GM18909 (cell line): Measurements from ENCODE around the gene ZNF366.

Source experiments
- ATAC-seq: cut with Tn5 transposase; IDR thresholded peaks from one replicate; pipeline ENCODE4 v1.9.1; 2021; ENCODE audit warnings: mild to moderate bottlenecking; ENCODE audit not compliant: unreplicated experiment, poor library complexity

The ZNF366 gene

GRCh38 chr5:72468606-72469005, 38.6 kb downstream of the ZNF366 start:
- no peak for ATAC-seq

DNA sequence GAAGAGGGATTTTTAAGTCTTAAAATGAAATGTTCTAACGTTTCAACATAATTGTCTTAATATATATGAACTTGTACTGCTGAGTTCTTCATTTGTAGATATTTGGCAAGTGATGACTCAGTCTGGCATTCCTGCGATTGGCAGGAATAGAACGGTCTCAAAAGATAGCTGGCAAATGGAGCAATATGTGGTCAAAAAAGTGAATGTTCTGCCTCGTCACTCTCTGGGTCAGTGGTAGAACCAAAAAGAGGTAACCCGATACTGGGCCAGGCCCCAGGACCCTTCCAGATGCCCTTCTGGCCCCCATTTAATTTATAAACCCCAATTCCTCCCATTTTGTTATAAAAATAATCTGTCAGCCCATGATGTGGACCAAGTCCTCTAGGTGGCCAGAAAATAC, 39.2 kb downstream of the ZNF366 start:
- ATAC-seq = no peak

GRCh38 chr5:72467461-72467860, 39.7 kb downstream of the ZNF366 start:
- no peak for ATAC-seq

GRCh38 chr5:72465601-72466563, 41.3 kb downstream of the ZNF366 start:
- ATAC-seq = peak; percentile 78

GRCh38 chr5:72465066-72465465, 42.1 kb downstream of the ZNF366 start:
- ATAC-seq = peak; percentile 43

DNA sequence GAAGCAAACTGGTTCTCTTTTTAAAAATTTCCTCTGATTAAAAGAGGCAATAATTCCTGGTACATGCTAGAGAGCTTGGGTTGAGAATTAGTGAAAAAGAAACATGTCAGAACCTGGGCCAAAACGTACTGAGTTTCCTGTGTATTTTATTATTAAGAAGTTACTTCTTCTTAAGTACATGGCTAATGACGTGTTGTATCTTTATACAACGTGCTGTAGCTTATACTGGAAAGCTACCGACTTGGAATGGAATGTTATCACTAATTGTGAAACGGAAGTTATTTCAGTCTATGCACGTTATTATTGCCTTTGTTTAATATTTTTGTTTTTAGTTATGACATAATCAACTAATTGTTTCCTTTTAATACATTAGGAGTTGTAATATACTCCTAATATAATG, 43.1 kb downstream of the ZNF366 start:
- ATAC-seq = no peak

DNA sequence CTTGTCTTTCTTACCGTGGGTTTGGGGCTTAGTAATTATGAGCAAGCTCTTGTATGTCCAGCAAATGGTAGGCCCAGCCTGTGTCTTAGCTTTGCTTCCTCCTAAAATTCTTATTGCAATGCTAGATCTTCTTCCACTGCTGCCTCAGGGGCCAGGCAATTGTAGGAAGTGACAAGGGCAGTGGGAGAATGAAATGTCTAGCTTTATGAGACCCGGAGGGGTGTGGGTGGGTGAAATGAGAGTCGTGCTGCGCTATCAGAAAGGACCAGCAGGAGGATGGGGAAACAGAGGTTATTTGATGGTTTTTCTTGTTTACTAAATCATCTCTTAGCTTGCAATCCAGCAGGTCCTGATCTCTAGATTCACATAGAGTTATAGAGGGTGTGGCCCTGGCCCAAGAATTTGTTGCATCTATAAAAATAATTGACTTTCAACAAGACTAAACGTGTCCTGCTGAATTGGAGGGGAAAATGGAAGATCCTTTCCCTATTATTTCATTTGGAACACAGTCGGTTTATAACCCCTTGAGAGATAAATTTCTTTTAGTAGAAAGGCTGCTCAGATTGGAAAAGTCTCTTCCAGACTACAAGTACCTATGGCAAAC, 43.7 kb downstream of the ZNF366 start:
- no peak for ATAC-seq

- ATAC-seq = no peak
Measured at GRCh38 chr5:72460413-72460812, 46.8 kb downstream of the ZNF366 start.

- ATAC-seq = no peak
Measured at GRCh38 chr5:72459913-72460312, 47.3 kb downstream of the ZNF366 start.

- peak; percentile 48 for ATAC-seq
Measured at GRCh38 chr5:72459089-72459661, 48.0 kb downstream of the ZNF366 start.

- no peak for ATAC-seq
Measured at GRCh38 chr5:72458407-72458806, 48.8 kb downstream of the ZNF366 start.

DNA sequence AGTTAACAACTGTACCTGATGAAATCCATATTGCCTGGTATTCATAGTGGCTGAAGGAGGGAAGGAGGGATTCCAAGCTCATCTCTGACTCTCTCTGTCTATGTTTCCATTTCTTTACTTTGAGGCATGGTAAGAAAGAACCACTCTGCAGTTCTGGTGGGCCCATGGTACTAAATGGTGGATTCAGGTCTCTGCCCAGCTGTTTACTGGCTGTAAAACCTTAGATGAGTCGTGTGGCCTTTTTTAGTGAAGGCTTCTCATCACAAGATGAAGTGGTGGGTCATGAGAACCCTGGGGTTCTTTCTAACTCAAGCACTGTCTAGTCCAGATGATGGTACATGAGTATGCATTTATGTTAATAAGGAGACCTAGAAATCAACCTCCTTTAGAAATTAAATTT, 49.7 kb downstream of the ZNF366 start:
- ATAC-seq = no peak

DNA sequence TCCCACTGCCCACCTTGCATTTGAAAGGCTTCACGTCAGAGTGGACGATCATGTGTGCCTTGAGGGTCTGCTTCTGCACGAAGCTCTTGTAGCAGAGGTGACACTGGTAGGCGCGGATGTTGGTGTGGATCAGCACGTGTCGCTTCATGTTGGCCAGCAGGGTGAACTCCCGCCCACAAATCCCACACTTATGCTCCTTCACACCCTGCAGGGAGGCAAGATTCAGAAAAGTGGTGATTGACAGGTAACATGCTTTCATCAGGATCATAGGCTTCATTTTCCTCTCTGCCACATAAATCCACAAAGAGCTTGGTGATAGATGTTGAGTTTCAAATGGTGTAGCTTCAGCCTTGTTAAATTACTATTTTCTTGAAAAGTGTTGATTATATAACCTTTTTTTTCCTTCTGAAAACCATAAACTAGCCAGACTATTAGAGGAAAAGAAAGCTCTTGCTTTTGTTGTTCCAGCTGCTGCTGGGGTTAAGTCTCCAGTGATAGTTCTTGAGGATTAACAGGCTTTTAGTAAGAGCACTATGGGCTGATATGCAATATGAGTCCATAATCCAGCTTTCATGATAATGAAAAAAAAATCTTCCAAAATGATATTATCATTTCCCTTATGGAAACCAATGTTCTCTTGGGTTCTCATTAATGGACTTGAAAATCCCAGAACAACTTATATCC, 50.7 kb downstream of the ZNF366 start:
- ATAC-seq = no peak

DNA sequence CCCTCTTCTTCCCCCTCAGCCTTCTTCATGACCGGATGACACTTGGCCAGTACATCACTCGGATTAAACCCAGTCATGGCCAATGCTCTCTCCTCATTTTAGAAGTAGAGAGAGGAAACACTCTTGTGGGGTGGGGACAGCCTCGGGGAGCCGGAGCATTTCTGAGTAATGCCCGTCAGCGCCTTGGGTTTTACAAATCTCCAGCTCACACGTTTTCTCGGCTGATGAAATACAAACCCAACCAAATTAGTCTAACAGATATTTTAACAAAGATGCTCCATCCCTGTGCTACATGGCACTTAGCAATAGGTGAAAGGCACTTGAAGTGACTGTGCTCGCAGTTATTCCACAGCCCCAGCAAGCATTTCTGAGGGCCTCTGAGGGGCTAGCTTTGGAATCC, 51.7 kb downstream of the ZNF366 start:
- ATAC-seq = no peak

- ATAC-seq = no peak
Measured at GRCh38 chr5:72454996-72455395, 52.2 kb downstream of the ZNF366 start.

- no peak for ATAC-seq
Measured at GRCh38 chr5:72453246-72453775, 53.9 kb downstream of the ZNF366 start.

DNA sequence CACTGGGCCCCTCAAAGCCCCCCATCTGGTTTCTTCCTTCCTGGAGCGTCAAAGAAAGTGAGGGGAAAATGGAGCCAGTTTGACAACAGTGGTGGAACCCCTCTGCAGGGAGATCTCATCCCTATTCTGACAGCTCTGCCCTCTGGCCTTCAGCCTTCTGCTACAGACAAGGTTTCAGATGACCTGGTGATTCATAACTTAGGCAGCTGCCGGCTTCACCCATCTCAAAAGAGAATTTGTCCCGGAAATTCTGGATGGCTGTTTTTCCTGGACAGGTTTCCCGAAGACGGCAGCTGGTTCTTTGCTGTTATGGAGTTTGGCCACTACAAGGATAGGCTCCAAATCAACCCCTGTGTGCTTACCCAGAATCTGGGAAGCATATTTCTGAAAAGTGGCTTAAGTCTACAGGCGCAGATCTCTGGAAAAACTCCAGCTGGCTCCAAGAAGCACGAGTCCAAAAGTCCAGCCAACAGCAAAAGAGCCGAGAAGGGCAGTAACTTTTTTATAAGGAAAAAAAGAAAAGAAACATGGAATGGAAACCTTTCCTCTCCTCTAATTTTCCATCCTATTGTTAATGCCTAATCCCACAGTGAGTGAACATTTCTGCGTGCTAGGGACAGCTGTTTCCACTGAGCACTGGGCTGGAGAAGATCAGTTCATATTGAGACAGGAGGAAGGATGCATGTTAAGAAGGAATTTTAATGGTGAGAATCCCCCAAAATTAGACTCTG, 54.5 kb downstream of the ZNF366 start:
- ATAC-seq = no peak

DNA sequence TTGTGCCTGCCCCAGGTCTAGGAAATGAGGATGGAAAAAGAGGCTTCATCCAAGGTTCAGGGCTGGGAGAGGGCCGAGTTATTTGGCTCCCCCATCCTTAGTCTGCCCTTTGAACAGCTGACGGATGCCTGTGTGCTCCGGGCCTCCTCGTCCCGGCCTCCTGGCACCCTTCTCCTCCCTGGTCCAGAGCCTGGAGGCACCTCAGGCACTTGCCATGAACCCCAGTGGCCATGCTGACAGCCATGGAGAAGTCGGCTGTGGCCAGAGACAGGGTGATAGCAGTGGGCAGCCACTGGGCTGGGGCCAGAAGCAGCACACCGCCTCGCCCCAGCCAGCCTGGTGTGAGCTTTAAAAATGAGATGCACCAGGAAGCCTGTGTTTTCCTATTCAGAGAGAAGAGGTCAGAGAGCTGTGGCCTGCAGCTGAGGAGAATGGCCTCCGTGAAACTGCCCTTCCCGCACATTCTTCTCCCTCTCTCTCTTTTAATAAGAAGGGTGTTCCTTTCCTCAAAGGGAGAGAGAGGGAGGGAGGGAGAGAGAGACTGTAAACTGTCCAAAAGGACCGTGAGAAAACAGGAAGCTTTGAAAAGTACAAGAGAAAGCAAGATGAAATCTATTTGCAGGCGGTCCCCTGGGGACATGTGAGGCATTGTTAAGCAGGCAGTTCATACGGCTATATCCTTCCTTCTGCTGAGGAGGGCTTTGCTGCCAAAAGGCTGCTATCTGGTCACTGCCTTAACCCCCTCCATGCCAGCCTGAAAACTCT, 55.3 kb downstream of the ZNF366 start:
- ATAC-seq = peak; percentile 87

- ATAC-seq = no peak
Measured at GRCh38 chr5:72448368-72448767, 58.8 kb downstream of the ZNF366 start.
